HUES64 (cell line): ENCODE measurements around the gene PDE3B.
"Not testable (repeated sequence)": the region's sequence is repeated elsewhere in the genome, so short reads cannot be mapped to it uniquely, and the experiment has no call there.

ENCODE experiments used
- H3K27ac ChIP-seq: 2 replicates; pipeline ENCODE4 v1.7.0; 2013; ENCODE audit warnings: low read depth, low read length, inconsistent platforms
- H3K27me3 ChIP-seq: 2 replicates; pipeline ENCODE4 v1.6.1; 2013; ENCODE audit warnings: mild to moderate bottlenecking, low read length; ENCODE audit not compliant: insufficient read depth
- H3K36me3 ChIP-seq: 2 replicates; pipeline ENCODE4 v1.6.1; 2013; ENCODE audit warnings: mild to moderate bottlenecking, low read length; ENCODE audit not compliant: insufficient read depth
- H3K4me1 ChIP-seq: 2 replicates; pipeline ENCODE4 v1.6.1; 2013; ENCODE audit warnings: mild to moderate bottlenecking, low read length, moderate library complexity; ENCODE audit not compliant: insufficient read depth
- H3K4me3 ChIP-seq: 2 replicates; pipeline ENCODE4 v1.5.1; 2013; ENCODE audit warnings: mild to moderate bottlenecking, low read length, moderate library complexity
- H3K9ac ChIP-seq: 2 replicates; pipeline ENCODE4 v1.6.1; 2013; ENCODE audit warnings: mild to moderate bottlenecking, low read depth, low read length
- H3K9me3 ChIP-seq: 2 replicates; pipeline ENCODE4 v1.6.1; 2013; ENCODE audit warnings: low read depth, low read length; ENCODE audit not compliant: insufficient read depth
- WGBS: fragments of 150-250, 120-280 bp; methylation state at CpG from one replicate; pipeline ENCODE4 v1.1.7; 2013; ENCODE audit warnings: missing lambda C conversion rate; 5-methylcytosine and 5-hydroxymethylcytosine counted together

Gene PDE3B

GRCh38 chr11:14622223-14622954 is 21.2 kb upstream of the PDE3B start:
- no peaks in the 10 kb centered on the region for H3K9me3 ChIP-seq
- no peaks in the 10 kb centered on the region for H3K27me3 ChIP-seq
- H3K36me3 ChIP-seq: no peaks in the 10 kb centered on the region
- no peak overlapping the region for H3K9ac ChIP-seq
- H3K27ac ChIP-seq: no peak overlapping the region
- no peaks in the 10 kb centered on the region for H3K4me1 ChIP-seq
- WGBS: 94% methylated on average over 5 of the region's 5 CpGs
- H3K4me3 ChIP-seq: no peak overlapping the region

- no peak overlapping the region for H3K9ac ChIP-seq
- H3K4me1 ChIP-seq: no peaks in the 10 kb centered on the region
- no peaks in the 10 kb centered on the region for H3K27me3 ChIP-seq
- no peak overlapping the region for H3K27ac ChIP-seq
- 89% methylated on average over 3 of the region's 3 CpGs for WGBS
- no peak overlapping the region for H3K4me3 ChIP-seq
- H3K9me3 ChIP-seq: no peaks in the 10 kb centered on the region
- no peaks in the 10 kb centered on the region for H3K36me3 ChIP-seq
Observed at GRCh38 chr11:14623036-14623435, 20.6 kb upstream of the PDE3B start.

- no peak overlapping the region for H3K4me3 ChIP-seq
- H3K27me3 ChIP-seq: no peaks in the 10 kb centered on the region
- H3K4me1 ChIP-seq: no peaks in the 10 kb centered on the region
- H3K36me3 ChIP-seq: no peaks in the 10 kb centered on the region
- H3K9me3 ChIP-seq: no peaks in the 10 kb centered on the region
- no peak overlapping the region for H3K27ac ChIP-seq
- no peak overlapping the region for H3K9ac ChIP-seq
- 85% methylated on average over 2 of the region's 3 CpGs for WGBS
Observed at GRCh38 chr11:14625586-14626205, 17.9 kb upstream of the PDE3B start.

- H3K9ac ChIP-seq: no peak overlapping the region
- no peaks in the 10 kb centered on the region for H3K36me3 ChIP-seq
- H3K4me1 ChIP-seq: no peaks in the 10 kb centered on the region
- H3K27me3 ChIP-seq: no peaks in the 10 kb centered on the region
- no peak overlapping the region for H3K27ac ChIP-seq
- no peak overlapping the region for H3K4me3 ChIP-seq
- H3K9me3 ChIP-seq: no peaks in the 10 kb centered on the region
- 87% methylated on average over 3 of the region's 3 CpGs for WGBS
Observed at GRCh38 chr11:14626650-14627049, 17.0 kb upstream of the PDE3B start.

- not testable (repeated sequence) for H3K27ac ChIP-seq, H3K27me3 ChIP-seq, H3K4me3 ChIP-seq, H3K9ac ChIP-seq, H3K4me1 ChIP-seq, H3K36me3 ChIP-seq, H3K9me3 ChIP-seq
- WGBS: 76% methylated on average over 17 of the region's 26 CpGs
Observed at GRCh38 chr11:14633506-14634224, 9.9 kb upstream of the PDE3B start.

- Histone ChIP-seq H3K4me3 (no peak overlapping the region), H3K27ac (no peak overlapping the region), H3K9ac (no peak overlapping the region), H3K36me3 (no peaks in the 10 kb centered on the region), H3K4me1 (0 out of 2 replicates have a peak, but pooled peaks cover 3% of the 10 kb centered on the region), H3K9me3 (no peaks in the 10 kb centered on the region), H3K27me3 (peaks cover 8% of the 10 kb centered on the region; the same call in 1 of the 2 replicates)
- WGBS: 82% methylated on average over 1 of the region's 1 CpG
Observed at GRCh38 chr11:14634813-14635212, 8.8 kb upstream of the PDE3B start.

- no peaks in the 10 kb centered on the region for H3K36me3 ChIP-seq
- WGBS: 94% methylated on average over 1 of the region's 1 CpG
- H3K4me3 ChIP-seq: no peak overlapping the region
- 0 out of 2 replicates have a peak, but pooled peaks cover 3% of the 10 kb centered on the region for H3K4me1 ChIP-seq
- no peak overlapping the region for H3K27ac ChIP-seq
- H3K9me3 ChIP-seq: no peaks in the 10 kb centered on the region
- peaks cover 8% of the 10 kb centered on the region; the same call in 1 of the 2 replicates for H3K27me3 ChIP-seq
- H3K9ac ChIP-seq: no peak overlapping the region
Observed at GRCh38 chr11:14635546-14635945, 8.1 kb upstream of the PDE3B start.

GRCh38 chr11:14636119-14636518 is 7.5 kb upstream of the PDE3B start:
- H3K4me1 ChIP-seq: 0 out of 2 replicates have a peak, but pooled peaks cover 3% of the 10 kb centered on the region
- H3K9ac ChIP-seq: no peak overlapping the region
- H3K4me3 ChIP-seq: no peak overlapping the region

GRCh38 chr11:14637868-14638409 is 5.7 kb upstream of the PDE3B start:
- H3K9me3 ChIP-seq: no peaks in the 10 kb centered on the region
- H3K9ac ChIP-seq: no peak overlapping the region
- no peak overlapping the region for H3K27ac ChIP-seq
- no peak overlapping the region for H3K4me3 ChIP-seq
- H3K36me3 ChIP-seq: no peaks in the 10 kb centered on the region
- 0 out of 2 replicates have a peak, but pooled peaks cover 3% of the 10 kb centered on the region for H3K4me1 ChIP-seq
- H3K27me3 ChIP-seq: peaks cover 17% of the 10 kb centered on the region
- WGBS: 86% methylated on average over 3 of the region's 5 CpGs

More at GRCh38 chr11:14636119-14636518, 7.5 kb upstream of the PDE3B start:
- no peaks in the 10 kb centered on the region for H3K9me3 ChIP-seq
- 86% methylated on average over 1 of the region's 1 CpG for WGBS
- H3K27me3 ChIP-seq: peaks cover 8% of the 10 kb centered on the region; the same call in 1 of the 2 replicates
- H3K36me3 ChIP-seq: no peaks in the 10 kb centered on the region
- H3K27ac ChIP-seq: no peak overlapping the region

GRCh38 chr11:14638561-14638960 is 5.0 kb upstream of the PDE3B start:
- Histone ChIP-seq H3K36me3 (no peaks in the 10 kb centered on the region), H3K9me3 (no peaks in the 10 kb centered on the region), H3K9ac (no peak overlapping the region), H3K4me3 (no peak overlapping the region), H3K4me1 (0 out of 2 replicates have a peak, but pooled peaks cover 3% of the 10 kb centered on the region), H3K27me3 (peaks cover 21% of the 10 kb centered on the region), H3K27ac (no peak overlapping the region)
- WGBS: 93% methylated on average over 4 of the region's 4 CpGs

- Histone ChIP-seq H3K36me3 (no peaks in the 10 kb centered on the region), H3K4me1 (peaks cover 15% of the 10 kb centered on the region; the same call in 1 of the 2 replicates), H3K9me3 (no peaks in the 10 kb centered on the region), H3K4me3 (no peak overlapping the region), H3K9ac (no peak overlapping the region), H3K27ac (no peak overlapping the region), H3K27me3 (peaks cover 40% of the 10 kb centered on the region)
- WGBS: 95% methylated on average over 3 of the region's 4 CpGs
Observed at GRCh38 chr11:14641801-14642200, 1.8 kb upstream of the PDE3B start.
